Body of pancreas (tissue), 4 donors: ENCODE data around the gene SEMA3E.

ENCODE experiments used
- CTCF ChIP-seq, 7 experiments: fragments of 450-650 bp in 4 of 7; fragments of 200-600 bp in 3 of 7; sonication (generic) in 3 of 7; IDR thresholded peaks; one replicate each; pipeline ENCODE4 v1.5.1; 2016 to 2019; ENCODE audit warnings: antibody characterized with exemption in 7 of 7
- POLR2A ChIP-seq, 3 donors: fragments of 450-650 bp; IDR thresholded peaks; one replicate each; pipeline ENCODE4 v1.6.1; 2016; ENCODE audit warnings: antibody characterized with exemption in 3 of 3, mild to moderate bottlenecking in 2 of 3

DNA sequence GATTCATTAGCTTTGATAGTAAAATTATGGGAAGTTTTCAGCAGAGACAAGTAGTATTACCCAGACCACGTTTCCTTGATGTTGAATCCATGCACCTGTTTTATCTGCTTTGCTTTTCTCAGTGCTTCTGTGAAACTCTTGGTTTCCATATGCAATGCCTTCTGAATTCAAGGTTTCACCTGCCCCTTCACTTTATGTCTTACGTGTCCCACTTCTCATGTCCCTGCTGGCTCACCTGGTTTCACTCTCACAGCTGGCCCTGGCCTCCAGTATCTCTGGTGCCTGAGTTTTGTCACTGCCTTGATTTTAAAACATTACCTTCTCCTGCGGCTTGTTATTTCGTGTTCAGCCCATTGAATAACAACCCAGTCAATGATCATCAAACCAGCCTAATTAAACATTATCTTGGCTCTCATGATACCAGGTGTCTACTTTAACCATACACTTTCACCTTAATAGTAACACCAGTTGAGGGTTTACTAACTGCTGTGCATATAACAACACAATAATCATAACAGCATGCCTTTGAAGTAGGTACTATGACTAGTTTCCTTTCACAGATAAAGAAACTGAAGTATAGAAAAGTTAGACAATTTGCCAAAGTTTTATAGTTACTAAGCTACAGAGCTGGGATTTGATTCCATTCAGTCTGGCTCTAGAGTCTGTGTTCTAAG, 310.5 kb downstream of the SEMA3E start:
- no peak for TF ChIP-seq CTCF (IDR thresholded peaks at IDR 0.05)
- no peak for TF ChIP-seq POLR2A (IDR thresholded peaks at IDR 0.05)
